Measurements from ENCODE around the gene IMPA2. TPM values are rescaled to one million over a fixed set of nuclear protein-coding genes. Genes with fewer than 3 reads are reported as not detected.

The IMPA2 gene
- total and polyA plus RNA-seq, 2 experiments from 2014 or later, result 8.1 to 13.0 TPM

- H3K36me3 ChIP-seq (ENCODE audit: low read depth), result no peaks in the 10 kb centered on the region
- peaks cover 9% of the 10 kb centered on the region; the same call in 1 of the 2 replicates for H3F3A ChIP-seq (ENCODE audit: insufficient read depth)
- WGBS, 2 experiments (ENCODE audit: low coverage in 1 of 2, low lambda C conversion rate in 2 of 2, missing lambda C conversion rate in 2 of 2), result 88 to 94% methylated on average over 5 of the region's 5 CpGs
- no peak overlapping the region for H3K9ac ChIP-seq
- no peak for TF ChIP-seq EZH2phosphoT487 (IDR thresholded peaks at IDR 0.05; ENCODE audit: insufficient read depth, low read depth)
- TF ChIP-seq EZH2 (IDR thresholded peaks at IDR 0.05; ENCODE audit: insufficient read depth, poor library complexity, severe bottlenecking), result no peak
- DNase-seq, result no peak
- H3K4me2 ChIP-seq (ENCODE audit: unreplicated experiment), result no peak overlapping the region
- in situ Hi-C loops (cut with MboI), result no loop called here
- no peaks in the 10 kb centered on the region for H3K79me2 ChIP-seq (ENCODE audit: insufficient read depth)
- no peak overlapping the region for H3K4me3 ChIP-seq
- H3K27me3 ChIP-seq (replicated peaks; ENCODE audit: insufficient read depth), result no peaks in the 10 kb centered on the region
- H3K9me2 ChIP-seq (ENCODE audit: insufficient read depth), result no peaks in the 10 kb centered on the region
- no peak overlapping the region for H3K27ac ChIP-seq
- H4K20me1 ChIP-seq (ENCODE audit: insufficient read depth), result no peaks in the 10 kb centered on the region
- peaks cover 3% of the 10 kb centered on the region for H3K4me1 ChIP-seq (ENCODE audit: insufficient read depth)
- no peaks in the 10 kb centered on the region for H3K9me3 ChIP-seq (ENCODE audit: low read depth)
- no peak overlapping the region for H2AFZ ChIP-seq
Measured at GRCh38 chr18:12026562-12026961, 45.3 kb downstream of the IMPA2 start.

- H3F3A ChIP-seq (ENCODE audit: insufficient read depth), result peaks cover 11% of the 10 kb centered on the region
- no peaks in the 10 kb centered on the region for H3K9me2 ChIP-seq (ENCODE audit: insufficient read depth)
- H3K79me2 ChIP-seq (ENCODE audit: insufficient read depth), result no peaks in the 10 kb centered on the region
- H3K27ac ChIP-seq, result no peak overlapping the region
- H3K9ac ChIP-seq, result no peak overlapping the region
- no peak for DNase-seq
- H4K20me1 ChIP-seq (ENCODE audit: insufficient read depth), result no peaks in the 10 kb centered on the region
- no peaks in the 10 kb centered on the region for H3K9me3 ChIP-seq (ENCODE audit: low read depth)
- peaks cover 6% of the 10 kb centered on the region for H3K4me1 ChIP-seq (ENCODE audit: insufficient read depth)
- 28 to 37% methylated on average over 9 of the region's 9 CpGs for WGBS, 2 experiments (ENCODE audit: low coverage in 1 of 2, low lambda C conversion rate in 2 of 2, missing lambda C conversion rate in 2 of 2)
- H3K36me3 ChIP-seq (ENCODE audit: low read depth), result no peaks in the 10 kb centered on the region
- no peak overlapping the region for H2AFZ ChIP-seq
- in situ Hi-C loops (cut with MboI), result no loop called here
- H3K4me2 ChIP-seq (ENCODE audit: unreplicated experiment), result no peak overlapping the region
- no peaks in the 10 kb centered on the region for H3K27me3 ChIP-seq (replicated peaks; ENCODE audit: insufficient read depth)
- no peak overlapping the region for H3K4me3 ChIP-seq
- no peak for TF ChIP-seq EZH2 (IDR thresholded peaks at IDR 0.05; ENCODE audit: insufficient read depth, poor library complexity, severe bottlenecking)
- TF ChIP-seq EZH2phosphoT487 (IDR thresholded peaks at IDR 0.05; ENCODE audit: insufficient read depth, low read depth), result no peak
Measured at GRCh38 chr18:12027046-12027445, 45.7 kb downstream of the IMPA2 start.

DNA sequence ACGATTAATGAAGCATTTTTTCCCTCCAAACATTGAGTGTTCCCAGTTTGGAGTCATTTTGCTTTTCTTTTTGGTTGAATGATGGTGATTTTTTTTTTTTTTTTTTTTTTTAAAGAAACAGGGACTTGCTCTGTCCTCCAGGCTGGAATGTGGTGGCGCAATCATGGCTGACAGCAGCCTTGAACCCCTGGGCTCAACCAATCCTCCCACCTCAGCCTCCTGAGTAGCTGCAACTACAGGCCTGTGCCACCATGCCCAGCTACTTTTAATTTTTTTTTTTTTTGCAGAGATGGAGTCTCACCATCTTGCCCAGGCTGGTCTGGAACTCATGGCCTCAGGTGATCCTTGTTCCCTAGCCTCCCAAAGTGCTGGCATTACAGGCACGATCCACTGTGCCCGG is 46.2 kb downstream of the IMPA2 start:
- WGBS, 2 experiments (ENCODE audit: low coverage in 1 of 2, low lambda C conversion rate in 2 of 2, missing lambda C conversion rate in 2 of 2), result 78 to 79% methylated on average over 4 of the region's 4 CpGs
- Histone ChIP-seq H2AFZ (no peak overlapping the region), H3K36me3 (ENCODE audit: low read depth) (no peaks in the 10 kb centered on the region), H3K27me3 (replicated peaks; ENCODE audit: insufficient read depth) (no peaks in the 10 kb centered on the region), H3K9ac (no peak overlapping the region), H3K4me3 (no peak overlapping the region), H3K4me2 (ENCODE audit: unreplicated experiment) (no peak overlapping the region), H3K4me1 (ENCODE audit: insufficient read depth) (peaks cover 11% of the 10 kb centered on the region), H3K9me2 (ENCODE audit: insufficient read depth) (no peaks in the 10 kb centered on the region), H3K9me3 (ENCODE audit: low read depth) (no peaks in the 10 kb centered on the region), H4K20me1 (ENCODE audit: insufficient read depth) (no peaks in the 10 kb centered on the region), H3F3A (ENCODE audit: insufficient read depth) (peaks cover 16% of the 10 kb centered on the region), H3K79me2 (ENCODE audit: insufficient read depth) (no peaks in the 10 kb centered on the region), H3K27ac (no peak overlapping the region)
- DNase-seq, result no peak
- in situ Hi-C loops (cut with MboI), result no loop called here
- TF ChIP-seq EZH2 (IDR thresholded peaks at IDR 0.05; ENCODE audit: insufficient read depth, poor library complexity, severe bottlenecking) (no peak), EZH2phosphoT487 (IDR thresholded peaks at IDR 0.05; ENCODE audit: insufficient read depth, low read depth) (no peak)

DNA sequence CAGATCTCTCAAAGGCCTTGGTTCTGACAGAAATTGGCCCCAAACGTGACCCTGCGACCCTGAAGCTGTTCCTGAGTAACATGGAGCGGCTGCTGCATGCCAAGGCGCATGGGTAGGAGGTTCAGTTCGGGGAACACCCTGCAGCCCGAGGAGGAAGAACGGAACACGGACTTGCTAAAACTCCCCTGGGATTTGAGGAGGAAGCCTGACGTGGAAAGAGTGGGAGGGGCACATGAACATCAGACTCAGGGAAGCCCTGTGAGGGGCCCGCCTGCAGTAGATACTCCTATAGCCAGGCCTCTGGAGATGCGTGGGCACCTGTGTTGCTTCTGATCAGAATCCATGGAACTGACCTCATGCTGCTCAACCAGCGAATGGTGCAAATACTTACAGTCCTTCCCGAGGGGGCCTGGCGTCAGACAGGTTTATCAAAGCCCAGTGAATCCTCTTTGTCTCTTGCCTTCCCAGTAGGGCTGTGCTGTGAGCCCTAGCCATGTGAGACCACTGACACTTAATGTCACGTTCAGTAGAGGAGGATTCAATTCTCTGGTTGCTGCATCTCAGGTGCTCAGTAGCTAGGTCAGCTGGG is 46.8 kb downstream of the IMPA2 start:
- DNase-seq, result no peak
- WGBS, 2 experiments (ENCODE audit: low coverage in 1 of 2, low lambda C conversion rate in 2 of 2, missing lambda C conversion rate in 2 of 2), result 81 to 87% methylated on average over 15 of the region's 15 CpGs
- no peak overlapping the region for H3K9ac ChIP-seq
- H3K79me2 ChIP-seq (ENCODE audit: insufficient read depth), result no peaks in the 10 kb centered on the region
- H3K4me3 ChIP-seq, result no peak overlapping the region
- no peaks in the 10 kb centered on the region for H3K9me3 ChIP-seq (ENCODE audit: low read depth)
- no peaks in the 10 kb centered on the region for H3K36me3 ChIP-seq (ENCODE audit: low read depth)
- H3K27me3 ChIP-seq (replicated peaks; ENCODE audit: insufficient read depth), result no peaks in the 10 kb centered on the region
- no peaks in the 10 kb centered on the region for H3K9me2 ChIP-seq (ENCODE audit: insufficient read depth)
- TF ChIP-seq EZH2 (IDR thresholded peaks at IDR 0.05; ENCODE audit: insufficient read depth, poor library complexity, severe bottlenecking), result no peak
- no peak for TF ChIP-seq EZH2phosphoT487 (IDR thresholded peaks at IDR 0.05; ENCODE audit: insufficient read depth, low read depth)
- no peak overlapping the region for H3K4me2 ChIP-seq (ENCODE audit: unreplicated experiment)
- H3K4me1 ChIP-seq (ENCODE audit: insufficient read depth), result peaks cover 16% of the 10 kb centered on the region
- H2AFZ ChIP-seq, result no peak overlapping the region
- H3F3A ChIP-seq (ENCODE audit: insufficient read depth), result peaks cover 22% of the 10 kb centered on the region
- H3K27ac ChIP-seq, result no peak overlapping the region
- in situ Hi-C loops (cut with MboI), result no loop called here
- H4K20me1 ChIP-seq (ENCODE audit: insufficient read depth), result no peaks in the 10 kb centered on the region
